ENCODE data around the gene CALN1.
"Not testable (repeated sequence)": the region's sequence is repeated elsewhere in the genome, so short reads cannot be mapped to it uniquely, and the experiment has no call there.

The CALN1 gene

DNA sequence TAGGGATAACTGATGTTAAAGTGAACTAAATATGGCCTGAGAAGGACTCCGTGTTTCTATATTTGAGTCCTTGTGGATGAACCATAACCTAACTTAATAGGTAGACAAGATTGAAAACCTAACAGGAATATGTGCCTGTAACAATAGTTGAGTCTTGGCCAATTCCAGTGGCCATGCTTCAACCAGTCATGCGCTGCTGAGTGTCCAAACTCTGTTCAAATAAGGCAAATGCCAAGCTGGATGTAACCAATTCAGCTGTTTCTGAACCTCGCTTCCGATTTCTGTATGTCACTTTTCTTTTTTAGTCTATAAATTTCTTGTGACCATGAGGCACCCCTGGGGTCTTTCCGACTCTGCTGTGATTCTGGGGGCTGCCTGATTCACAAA lies 672.0 kb downstream of the CALN1 start:
- DNase-seq (ENCODE audit: low read depth in 2 of 2), result no peak

DNA sequence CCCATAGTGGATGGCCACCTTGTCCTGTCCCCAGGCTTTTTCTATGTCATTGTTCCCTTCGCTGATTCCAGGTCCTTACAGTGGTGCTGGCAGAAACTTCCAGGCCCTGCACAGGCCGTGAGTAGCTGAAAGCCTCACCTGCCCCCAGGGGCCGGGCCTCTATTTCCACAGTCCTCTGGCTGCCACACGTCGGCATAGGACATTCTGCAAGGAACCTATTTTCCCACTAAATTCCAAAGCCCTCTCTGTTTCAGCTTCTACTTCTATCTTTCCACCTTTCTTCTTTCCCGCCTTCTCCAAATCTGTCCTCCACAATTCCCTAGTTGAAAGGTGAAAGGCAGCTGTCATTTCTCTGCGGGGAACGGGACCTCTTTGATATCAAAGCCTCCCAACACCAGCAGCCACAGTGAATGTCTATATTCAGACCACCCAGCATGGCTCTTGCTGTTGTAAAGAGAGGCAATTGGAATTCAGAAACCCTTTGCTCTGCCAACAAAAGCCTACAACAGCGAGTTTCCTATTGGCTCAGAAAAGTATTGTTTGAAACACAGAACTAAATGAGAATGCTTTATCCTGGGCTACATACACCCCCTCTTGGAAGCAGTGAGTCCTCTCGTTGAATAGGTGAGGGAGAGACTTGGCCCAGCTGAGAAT lies 672.5 kb downstream of the CALN1 start:
- DNase-seq (ENCODE audit: low read depth in 2 of 2), result no peak

DNA sequence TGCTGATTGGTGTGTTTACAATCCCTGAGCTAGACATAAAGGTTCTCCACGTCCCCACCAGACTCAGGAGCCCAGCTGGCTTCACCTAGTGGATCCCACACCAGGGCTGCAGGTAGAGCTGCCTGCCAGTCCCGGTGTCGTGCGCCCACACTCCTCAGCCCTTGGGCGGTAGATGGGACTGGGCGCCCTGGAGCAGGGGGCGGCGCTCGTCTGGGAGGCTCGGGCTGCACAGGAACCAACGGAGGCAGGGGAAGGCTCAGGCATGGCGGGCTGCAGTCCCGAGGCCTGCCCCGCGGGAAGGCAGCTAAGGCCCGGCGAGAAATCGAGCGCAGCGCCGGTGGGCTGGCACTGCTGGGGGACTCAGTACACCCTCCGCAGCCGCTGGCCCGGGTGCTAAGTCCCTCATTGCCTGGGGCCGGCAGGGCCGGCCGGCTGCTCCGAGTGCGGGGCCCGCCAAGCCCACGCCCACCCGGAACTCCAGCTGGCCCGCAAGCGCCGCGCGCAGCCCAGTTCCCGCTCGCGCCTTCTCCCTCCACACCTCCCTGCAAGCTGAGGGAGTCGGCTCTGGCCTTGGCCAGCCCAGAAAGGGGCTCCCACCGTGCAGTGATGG lies 674.1 kb downstream of the CALN1 start:
- not testable (repeated sequence) for DNase-seq (ENCODE audit: low read depth in 2 of 2)

DNA sequence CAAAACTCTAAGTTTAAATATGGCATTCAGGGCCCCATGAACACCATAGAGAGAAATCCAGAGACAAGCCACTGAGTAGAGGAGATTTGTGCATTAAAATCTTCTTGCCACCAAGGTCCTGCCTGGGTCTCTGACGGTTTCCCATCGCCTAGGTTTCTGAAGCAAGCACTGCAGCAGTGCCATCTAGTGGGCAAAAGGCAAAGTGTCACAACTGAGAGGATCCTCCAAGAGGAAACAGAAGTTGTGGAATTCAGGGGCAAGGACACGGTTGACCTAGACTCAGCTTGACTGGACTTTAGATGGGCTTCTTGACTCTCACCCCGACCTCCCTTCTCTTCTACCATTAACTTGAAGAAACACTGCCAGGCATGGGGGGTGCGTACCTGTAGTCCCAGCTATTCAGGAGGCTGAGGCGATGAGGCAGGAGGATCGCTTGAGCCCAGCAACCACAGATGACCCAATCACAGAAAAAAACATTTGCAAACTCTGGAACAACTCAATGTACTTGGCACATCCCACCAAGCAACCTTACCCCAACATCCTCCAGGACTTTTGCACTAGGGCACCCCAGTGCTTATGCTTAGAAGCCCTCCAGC lies 676.1 kb downstream of the CALN1 start:
- peak; percentile 12 to 13 for DNase-seq (ENCODE audit: low read depth in 2 of 2)

DNA sequence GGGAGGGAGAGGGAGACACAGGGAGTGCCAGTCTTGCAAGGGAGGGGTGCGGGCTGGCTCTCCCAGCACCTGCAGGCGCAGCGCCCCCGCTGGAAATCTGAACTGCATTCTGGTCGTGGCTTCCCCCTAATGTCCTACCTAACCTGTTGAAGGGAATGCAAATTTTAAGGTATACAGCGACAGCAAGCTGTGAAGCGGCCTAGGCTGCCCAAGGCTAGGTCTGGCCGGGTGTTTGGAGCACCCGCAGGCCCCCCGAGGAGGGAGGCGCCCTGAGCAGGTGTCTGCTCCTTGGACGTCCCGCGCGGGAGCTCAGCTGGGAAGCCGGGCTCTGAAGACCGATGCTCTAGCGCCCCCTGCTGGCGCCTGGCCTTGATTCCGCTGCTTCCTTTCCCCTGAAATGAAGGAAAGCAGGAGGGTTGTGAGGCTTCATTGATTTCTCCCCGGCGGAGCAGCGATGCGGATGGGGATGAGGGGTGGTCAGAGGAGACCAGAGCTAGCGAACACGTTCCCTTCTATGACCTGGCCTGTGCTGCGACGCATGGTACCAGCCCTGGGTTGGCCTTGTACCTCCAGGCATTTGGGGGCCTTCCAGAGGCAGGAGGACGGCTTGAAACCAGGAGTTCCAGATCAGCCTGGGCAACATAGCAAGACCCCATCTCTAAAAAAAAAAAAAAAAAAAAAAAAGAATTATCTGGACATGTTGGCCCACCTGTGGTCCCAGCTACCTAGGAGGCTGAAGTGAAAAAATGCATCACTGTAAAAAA lies 678.8 kb downstream of the CALN1 start:
- peak; percentile 57 to 60 for DNase-seq (ENCODE audit: low read depth in 2 of 2)

DNA sequence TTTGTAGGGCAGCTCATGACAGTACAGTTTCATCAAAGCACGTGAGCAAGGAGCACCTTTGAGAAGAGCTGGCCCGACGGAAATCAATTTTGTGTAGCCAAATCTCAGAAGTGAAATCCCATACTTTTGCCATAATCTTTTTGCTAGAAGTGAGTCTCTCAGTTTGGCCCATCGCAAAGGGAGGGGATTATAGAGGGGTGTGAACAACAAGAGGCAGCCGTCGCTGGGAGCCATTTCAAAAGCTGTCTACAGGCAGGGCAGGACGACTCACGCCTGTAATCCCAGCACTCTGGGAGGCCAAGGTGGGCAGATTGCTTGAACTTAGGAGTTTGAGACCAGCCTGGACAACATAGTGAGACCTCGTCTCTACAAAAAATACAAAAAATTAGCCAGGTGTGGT lies 680.4 kb downstream of the CALN1 start:
- no peak for DNase-seq (ENCODE audit: low read depth in 2 of 2)
